GM18508 (cell line): ENCODE measurements around the gene RAB37.

ENCODE experiments used
- ATAC-seq: cut with Tn5 transposase; IDR thresholded peaks from one replicate; pipeline ENCODE4 v1.9.1; 2021; ENCODE audit warnings: moderate number of reproducible peaks; ENCODE audit not compliant: insufficient read depth, unreplicated experiment

Gene RAB37, protein sequence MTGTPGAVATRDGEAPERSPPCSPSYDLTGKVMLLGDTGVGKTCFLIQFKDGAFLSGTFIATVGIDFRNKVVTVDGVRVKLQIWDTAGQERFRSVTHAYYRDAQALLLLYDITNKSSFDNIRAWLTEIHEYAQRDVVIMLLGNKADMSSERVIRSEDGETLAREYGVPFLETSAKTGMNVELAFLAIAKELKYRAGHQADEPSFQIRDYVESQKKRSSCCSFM

GRCh38 chr17:74736513-74737298, at the start of gene RAB37:
TSS of gene RAB37 (plus strand) at chr17:74737256. CDS start at chr17:74737273, 17 bp downstream.
- no peak for ATAC-seq

GRCh38 chr17:74687886-74688285, 49.2 kb upstream of the RAB37 start:
- no peak for ATAC-seq

DNA sequence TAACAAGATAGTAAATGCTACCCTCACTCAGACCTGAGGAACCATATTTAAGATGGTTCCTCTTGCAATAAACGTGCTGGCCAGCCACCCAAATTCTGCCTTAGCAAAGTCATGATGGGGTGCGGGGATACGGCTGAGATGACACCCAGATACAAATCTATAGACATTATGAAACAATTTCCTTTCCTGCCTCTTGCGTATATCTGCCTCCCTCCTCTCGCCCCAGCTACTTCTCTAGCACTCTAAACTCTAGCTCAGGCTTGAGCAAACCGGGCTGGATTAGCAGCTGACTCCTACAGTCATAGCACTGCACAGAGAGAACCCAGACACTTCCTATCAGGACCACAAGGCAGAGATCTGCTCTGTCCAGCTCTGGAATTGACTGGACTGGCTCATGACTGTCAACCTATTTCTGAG, 46.6 kb upstream of the RAB37 start:
- ATAC-seq, result no peak

DNA sequence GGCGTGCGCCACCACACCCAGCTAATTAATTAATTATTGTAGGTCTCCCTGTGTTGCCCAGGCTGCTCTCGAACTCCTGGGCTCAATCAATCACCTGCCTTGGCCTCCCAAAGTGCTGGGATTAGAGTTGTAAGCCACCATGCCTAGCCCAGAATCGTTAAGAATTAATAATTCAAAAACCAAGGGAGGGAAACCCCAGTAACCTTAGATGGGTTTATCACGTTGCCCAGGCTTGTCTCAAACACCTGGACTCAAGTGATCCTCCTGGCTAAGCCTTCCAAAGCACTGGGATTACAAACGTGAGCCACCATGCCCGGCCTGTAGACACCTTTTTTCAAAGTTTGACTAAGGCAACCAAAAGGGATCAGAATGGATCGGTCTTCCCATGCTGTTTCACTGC, 45.9 kb upstream of the RAB37 start:
- no peak for ATAC-seq

DNA sequence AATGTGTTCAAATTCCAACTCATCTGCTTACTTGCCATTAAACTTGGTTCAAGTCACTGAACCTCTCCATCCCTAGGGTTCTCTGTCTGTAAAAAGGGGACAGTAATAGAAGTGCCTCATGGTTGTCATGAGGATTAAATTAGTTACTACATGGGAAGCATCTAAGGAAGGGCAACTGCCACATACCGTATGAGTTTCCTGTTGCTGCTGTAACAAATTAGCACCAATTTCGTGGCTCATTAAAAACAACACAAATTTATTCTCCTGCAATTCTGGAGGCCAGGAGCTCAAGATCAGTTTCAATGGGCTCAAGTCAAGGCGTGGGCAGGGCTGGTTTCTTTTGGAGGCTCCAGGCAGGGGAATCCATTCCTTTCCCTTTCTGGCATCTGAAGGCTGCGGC, 43.0 kb upstream of the RAB37 start:
- ATAC-seq, result no peak

DNA sequence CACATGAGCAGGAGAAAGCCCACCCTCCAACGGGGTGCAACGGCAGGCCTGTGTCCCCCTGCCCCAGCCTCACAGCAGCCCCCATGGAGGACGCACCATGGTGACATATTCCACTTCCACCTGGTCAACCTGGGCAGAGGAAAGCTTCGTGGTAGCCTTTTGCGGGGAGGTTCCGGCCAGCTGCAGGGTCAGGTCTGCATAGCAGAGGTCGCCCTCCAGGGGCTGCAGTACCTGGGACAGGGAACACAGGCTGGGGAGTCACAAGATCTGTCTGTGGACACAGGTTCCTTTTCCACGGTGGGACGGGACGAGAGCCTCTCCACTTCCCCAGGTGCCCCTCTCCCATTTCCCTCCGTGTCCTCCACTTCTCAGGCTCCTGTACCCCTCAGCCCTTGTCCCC, 41.4 kb upstream of the RAB37 start:
- ATAC-seq, result no peak

- no peak for ATAC-seq
These were observed 39.5 kb upstream of the RAB37 start for GRCh38 chr17:74697515-74697914.

- ATAC-seq, result no peak
These were observed 39.0 kb upstream of the RAB37 start for GRCh38 chr17:74698069-74698468.

DNA sequence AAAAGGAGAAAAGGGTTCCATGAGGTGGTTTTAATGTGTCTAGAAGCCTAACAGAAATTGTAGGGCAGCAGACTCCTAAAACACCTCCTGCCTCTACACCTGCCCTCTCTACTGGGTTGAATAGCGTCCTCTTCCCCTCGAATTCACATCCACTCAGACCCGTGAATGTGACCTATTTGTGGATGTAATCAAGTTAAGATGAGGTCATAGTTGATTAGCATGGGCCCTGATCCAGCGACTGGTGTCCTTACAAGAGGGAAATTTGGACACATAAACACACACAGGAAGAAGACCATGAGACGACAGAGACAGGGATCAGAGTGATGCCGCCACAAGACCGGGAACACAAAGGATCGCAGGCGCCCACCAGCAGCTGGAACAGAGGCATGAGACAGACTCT, 37.8 kb upstream of the RAB37 start:
- ATAC-seq, result no peak

DNA sequence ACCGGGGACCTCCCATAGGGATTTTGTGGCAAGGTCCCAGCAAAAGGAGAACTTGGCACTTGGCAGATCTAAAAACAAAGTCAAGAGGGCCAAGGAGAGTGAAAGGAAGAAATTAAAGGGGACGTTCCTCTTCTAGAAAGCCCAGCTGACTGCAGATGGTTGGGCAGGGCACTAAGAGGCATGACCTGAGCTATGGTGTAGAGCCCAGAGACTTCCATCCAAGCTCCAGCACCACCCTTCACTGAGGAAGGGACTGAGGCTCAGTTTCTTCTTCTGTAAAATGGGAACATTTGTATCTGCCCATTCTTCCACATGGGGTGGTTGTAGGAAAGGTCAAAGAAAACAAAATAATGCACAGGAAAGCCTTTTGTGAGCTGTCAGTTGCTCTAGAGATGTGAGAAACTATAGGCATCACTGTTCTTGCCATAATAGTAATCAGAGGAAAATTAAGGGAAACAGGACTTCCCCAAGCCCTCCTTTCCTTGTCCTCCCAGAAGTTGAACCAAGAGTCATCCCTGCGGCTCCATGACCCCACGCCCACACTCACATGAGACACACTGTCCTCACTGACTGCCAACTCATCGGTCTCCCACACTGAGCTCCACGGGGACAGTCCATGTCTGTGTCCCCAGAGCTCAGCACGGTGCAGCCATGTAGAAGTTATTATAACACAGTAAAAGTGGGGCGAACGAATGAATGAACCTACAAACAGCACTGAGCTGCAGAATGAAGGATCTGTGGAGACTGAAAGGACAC, 34.8 kb upstream of the RAB37 start:
- ATAC-seq, result no peak

GRCh38 chr17:74703311-74703710, 33.7 kb upstream of the RAB37 start:
- ATAC-seq, result no peak

DNA sequence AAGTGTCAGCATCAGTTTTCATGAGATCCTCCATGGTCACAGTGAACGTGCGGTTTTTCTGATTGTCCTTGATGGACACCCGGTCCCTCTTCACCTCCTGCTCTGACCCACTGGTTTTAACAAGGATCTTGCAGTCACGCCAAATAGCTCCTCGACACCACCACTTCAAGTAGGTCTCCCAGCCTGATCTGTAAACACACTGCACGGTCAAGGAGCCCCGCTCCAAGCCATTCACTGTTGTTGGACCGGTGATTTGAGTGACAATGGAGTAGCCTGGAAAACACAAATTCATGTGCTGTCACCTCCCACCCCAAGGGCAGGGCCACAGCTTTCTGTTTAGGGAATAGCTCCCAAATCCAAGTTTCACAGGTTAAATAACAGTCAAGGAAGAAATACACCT, 32.5 kb upstream of the RAB37 start:
- ATAC-seq, result no peak

GRCh38 chr17:74711058-74711824, 25.8 kb upstream of the RAB37 start:
- no peak for ATAC-seq

- no peak for ATAC-seq
These were observed 24.8 kb upstream of the RAB37 start for GRCh38 chr17:74712301-74712700.

DNA sequence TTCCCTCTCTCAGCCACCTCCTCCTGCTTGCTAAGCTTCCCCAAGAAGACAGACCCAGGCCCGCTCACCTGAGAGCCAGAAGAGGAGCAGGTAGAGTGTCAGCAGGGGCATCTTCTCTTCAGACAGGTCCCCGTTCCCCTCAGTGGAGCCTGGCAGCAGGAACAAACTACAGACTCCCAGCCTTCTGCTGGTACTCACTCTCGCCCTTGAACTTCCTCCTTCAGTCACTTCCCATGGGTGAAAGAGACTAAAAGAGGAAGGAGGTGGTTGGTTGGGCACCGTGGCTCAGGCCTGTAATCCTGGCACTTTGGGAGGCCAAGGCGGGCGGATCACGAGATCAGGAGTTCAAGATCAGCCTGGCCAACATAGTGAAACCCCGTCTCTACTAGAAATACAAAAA, 24.3 kb upstream of the RAB37 start, which contains the start of gene CD300LF:
CD300LF (minus strand) TSS at position 168 of the 400 bp plus-strand sequence; CDS start at position 111, 57 bp downstream.
- no peak for ATAC-seq

- ATAC-seq, result no peak
These were observed 23.8 kb upstream of the RAB37 start for GRCh38 chr17:74713171-74713755.

DNA sequence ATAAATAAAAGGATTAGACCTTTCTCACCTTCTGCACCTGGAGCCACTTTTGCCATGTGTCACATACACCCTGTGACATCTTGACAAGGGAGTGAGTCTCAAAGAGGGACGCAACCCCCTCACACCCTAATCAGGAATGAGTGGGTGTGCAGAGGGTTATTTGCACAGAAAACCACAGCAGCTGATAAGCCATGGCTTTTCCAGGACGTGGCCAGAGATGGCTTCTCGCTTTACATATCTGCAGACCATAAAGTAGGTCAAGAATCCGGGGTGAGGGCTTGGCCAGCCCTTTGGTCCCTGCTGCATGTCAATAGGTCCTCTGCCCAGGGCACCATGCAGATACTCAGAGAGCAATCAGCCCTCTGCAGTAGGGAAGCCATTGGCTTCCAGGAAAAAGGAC, 21.9 kb upstream of the RAB37 start:
- no peak for ATAC-seq

DNA sequence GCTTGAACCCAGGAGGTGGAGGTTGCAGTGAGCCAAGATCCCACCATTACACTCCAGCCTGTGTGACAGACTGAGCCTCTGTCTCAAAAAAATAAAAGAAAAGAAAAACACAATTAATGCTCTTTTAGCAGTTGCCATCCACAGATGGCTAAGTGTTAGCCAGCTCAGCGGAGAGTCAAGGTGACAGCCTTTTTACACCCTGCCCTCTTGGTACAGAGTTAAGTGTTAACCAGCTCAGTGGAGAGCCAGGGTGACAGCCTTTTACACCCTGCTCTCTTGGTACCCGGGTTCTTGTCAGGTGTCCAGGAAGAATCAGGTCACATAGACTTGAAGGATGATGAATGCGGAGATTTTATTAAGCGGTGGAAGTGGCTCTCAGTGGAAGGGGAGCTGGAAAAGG, 16.6 kb upstream of the RAB37 start:
- ATAC-seq, result no peak

DNA sequence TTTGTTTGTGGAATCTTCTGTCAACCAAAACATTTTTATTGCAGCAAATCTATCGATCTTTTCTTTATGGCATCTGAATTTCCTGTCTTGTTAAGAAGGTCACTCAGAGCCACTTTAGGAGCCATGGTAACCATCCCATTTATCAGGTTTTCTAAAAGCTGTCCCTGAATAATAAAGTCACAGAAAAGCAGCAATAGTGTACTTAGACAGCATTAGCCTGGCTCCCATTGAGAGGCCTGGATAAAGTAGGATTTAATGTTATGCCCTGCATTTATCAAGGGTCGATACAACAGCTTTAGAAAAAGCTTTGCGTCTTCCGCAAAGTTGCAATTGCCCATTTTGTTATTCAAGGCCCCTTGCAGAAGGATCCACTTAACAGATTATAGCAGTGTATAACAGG, 14.3 kb upstream of the RAB37 start:
- ATAC-seq, result no peak

DNA sequence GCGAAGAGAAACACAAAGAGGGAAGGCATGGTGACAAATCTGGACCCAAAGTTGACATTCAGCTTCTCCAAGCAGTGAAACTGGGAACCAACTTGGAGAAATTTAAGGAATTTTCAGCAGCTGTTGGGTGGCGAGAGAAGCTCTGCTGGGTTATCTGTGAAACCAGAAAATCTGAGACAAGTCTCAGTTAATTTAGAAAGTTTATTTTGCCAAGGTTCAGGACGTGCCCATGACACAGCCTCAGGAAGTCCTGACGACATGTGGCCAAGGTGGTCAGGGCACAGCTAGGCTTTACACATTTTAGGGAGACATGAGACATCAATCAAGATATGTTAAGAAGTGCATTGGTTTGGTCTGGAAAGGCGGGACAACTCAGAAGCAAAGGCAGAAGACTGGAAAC, 13.2 kb upstream of the RAB37 start:
- ATAC-seq, result no peak
